HG02973 (cell line): ENCODE measurements around the gene TMOD2.

ENCODE experiments used
- ATAC-seq: cut with Tn5 transposase; IDR thresholded peaks from one replicate; pipeline ENCODE4 v1.9.1; 2021; ENCODE audit warnings: moderate library complexity; ENCODE audit not compliant: unreplicated experiment

TMOD2 gene

GRCh38 chr15:51812598-51812997 is 61.2 kb downstream of the TMOD2 start:
- ATAC-seq = no peak

GRCh38 chr15:51814606-51815005 is 63.2 kb downstream of the TMOD2 start:
- no peak for ATAC-seq

GRCh38 chr15:51816611-51817010 is 65.2 kb downstream of the TMOD2 start:
- ATAC-seq = no peak

GRCh38 chr15:51818150-51818549 is 66.8 kb downstream of the TMOD2 start:
- ATAC-seq = no peak

GRCh38 chr15:51825698-51826097 is 74.3 kb downstream of the TMOD2 start:
- no peak for ATAC-seq

- ATAC-seq = no peak
These were observed 77.4 kb downstream of the TMOD2 start for GRCh38 chr15:51828621-51829375.

- ATAC-seq = peak; percentile 80
These were observed 78.2 kb downstream of the TMOD2 start, which contains the start of gene TMOD3 for GRCh38 chr15:51829376-51830275. Gene TMOD3, plus strand, starts transcription at chr15:51829653. Its CDS starts 33,232 bp downstream, at chr15:51862885.

GRCh38 chr15:51830276-51830806 is 78.9 kb downstream of the TMOD2 start:
- no peak for ATAC-seq

- no peak for ATAC-seq
These were observed 82.4 kb downstream of the TMOD2 start for GRCh38 chr15:51833772-51834171.

GRCh38 chr15:51837792-51838251 is 86.4 kb downstream of the TMOD2 start:
- ATAC-seq = no peak

GRCh38 chr15:51838270-51838669 is 86.9 kb downstream of the TMOD2 start:
- ATAC-seq = no peak

GRCh38 chr15:51840692-51841091 is 89.3 kb downstream of the TMOD2 start:
- no peak for ATAC-seq

- no peak for ATAC-seq
These were observed 90.1 kb downstream of the TMOD2 start for GRCh38 chr15:51841406-51842040.

GRCh38 chr15:51842265-51842664 is 90.9 kb downstream of the TMOD2 start:
- ATAC-seq = no peak

- ATAC-seq = peak; percentile 55
These were observed 91.7 kb downstream of the TMOD2 start for GRCh38 chr15:51842852-51843737.

GRCh38 chr15:51844747-51845426 is 93.5 kb downstream of the TMOD2 start:
- ATAC-seq = no peak

GRCh38 chr15:51846066-51846462 is 94.7 kb downstream of the TMOD2 start:
- ATAC-seq = no peak

GRCh38 chr15:51846463-51847230 is 95.2 kb downstream of the TMOD2 start:
- ATAC-seq = no peak

GRCh38 chr15:51848811-51849210 is 97.4 kb downstream of the TMOD2 start:
- no peak for ATAC-seq
